Measurements from ENCODE around the gene ZNF837. TPM values are rescaled to one million over a fixed set of nuclear protein-coding genes. Genes with fewer than 3 reads are reported as not detected.

ZNF837 gene
- total and polyA plus RNA-seq, 2 experiments from 2014 or later = 5.0 to 5.4 TPM

DNA sequence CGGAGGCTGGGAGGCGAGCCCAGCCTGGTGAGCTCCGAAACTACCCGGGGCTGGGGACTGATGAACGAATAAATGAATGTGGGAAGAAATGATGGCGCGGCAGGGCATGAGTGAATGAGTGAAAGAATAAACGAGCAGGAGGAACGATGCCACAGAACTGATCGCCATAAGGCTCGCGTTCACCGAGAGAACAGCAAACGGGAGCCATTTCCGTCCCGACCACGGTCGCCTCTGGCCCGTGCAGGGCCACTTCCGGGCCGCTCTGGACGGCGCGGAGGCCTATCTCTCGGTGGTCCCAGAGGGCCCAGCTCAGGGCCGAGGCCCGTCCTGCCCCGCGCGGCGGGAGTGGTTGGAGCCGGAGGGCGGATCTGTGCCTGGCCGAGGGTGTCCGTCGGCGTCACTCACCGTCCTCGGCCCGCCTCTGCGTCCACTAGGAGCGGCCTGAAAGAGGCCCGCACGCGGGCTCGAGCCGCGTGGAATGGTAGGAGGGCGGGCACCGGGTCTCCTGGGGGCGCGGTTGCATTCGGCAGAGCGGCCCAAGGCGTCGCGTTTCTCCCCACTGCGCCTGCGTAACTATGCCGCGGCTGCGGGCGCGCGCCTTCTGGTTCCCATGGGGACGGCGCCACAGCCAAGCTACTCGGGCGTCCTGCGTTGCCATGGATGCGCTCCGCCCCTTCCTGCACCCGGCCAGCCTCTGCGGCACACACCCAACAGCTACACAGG, 18.4 kb downstream of the ZNF837 start, which contains the start of gene ZNF497:
Gene ZNF497 (minus strand): TSS at position 480 of the 723 bp plus-strand sequence. CDS start 5,116 bp downstream, outside the sequence.
- TF ChIP-seq, protein P1, sequence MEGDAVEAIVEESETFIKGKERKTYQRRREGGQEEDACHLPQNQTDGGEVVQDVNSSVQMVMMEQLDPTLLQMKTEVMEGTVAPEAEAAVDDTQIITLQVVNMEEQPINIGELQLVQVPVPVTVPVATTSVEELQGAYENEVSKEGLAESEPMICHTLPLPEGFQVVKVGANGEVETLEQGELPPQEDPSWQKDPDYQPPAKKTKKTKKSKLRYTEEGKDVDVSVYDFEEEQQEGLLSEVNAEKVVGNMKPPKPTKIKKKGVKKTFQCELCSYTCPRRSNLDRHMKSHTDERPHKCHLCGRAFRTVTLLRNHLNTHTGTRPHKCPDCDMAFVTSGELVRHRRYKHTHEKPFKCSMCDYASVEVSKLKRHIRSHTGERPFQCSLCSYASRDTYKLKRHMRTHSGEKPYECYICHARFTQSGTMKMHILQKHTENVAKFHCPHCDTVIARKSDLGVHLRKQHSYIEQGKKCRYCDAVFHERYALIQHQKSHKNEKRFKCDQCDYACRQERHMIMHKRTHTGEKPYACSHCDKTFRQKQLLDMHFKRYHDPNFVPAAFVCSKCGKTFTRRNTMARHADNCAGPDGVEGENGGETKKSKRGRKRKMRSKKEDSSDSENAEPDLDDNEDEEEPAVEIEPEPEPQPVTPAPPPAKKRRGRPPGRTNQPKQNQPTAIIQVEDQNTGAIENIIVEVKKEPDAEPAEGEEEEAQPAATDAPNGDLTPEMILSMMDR (IDR thresholded peaks at IDR 0.05; ENCODE audit: poor library complexity) = no peak
- TF ChIP-seq EZH2phosphoT487 (IDR thresholded peaks at IDR 0.05; ENCODE audit: low read depth, severe bottlenecking, unreplicated experiment) (no peak), EZH2 (IDR thresholded peaks at IDR 0.05; ENCODE audit: borderline replicate concordance) (no peak)
- Histone ChIP-seq H3K36me3 (replicated peaks; ENCODE audit: insufficient read depth, low read depth) (no peaks in the 10 kb centered on the region), H3K4me1 (ENCODE audit: insufficient read depth) (peaks cover 7% of the 10 kb centered on the region), H4K20me1 (ENCODE audit: insufficient read depth, poor library complexity, severe bottlenecking) (no peaks in the 10 kb centered on the region), H3K4me3 (peak within 1 kb of the TSS; percentile 93), H3K27ac (peak within 1 kb of the TSS; percentile 100), H3K27me3 (no peaks in the 10 kb centered on the region), H3K79me2 (peaks cover 8% of the 10 kb centered on the region), H3K4me2 (peak within 1 kb of the TSS; percentile 88), H3K9me3 (ENCODE audit: low read depth) (no peaks in the 10 kb centered on the region), H2AFZ (peak within 1 kb of the TSS; percentile 93), H3K9me2 (replicated peaks; ENCODE audit: insufficient read depth) (no peaks in the 10 kb centered on the region)
- DNase-seq (ENCODE audit: low spot score) = peak; percentile 97
- 1% methylated on average over 74 of the region's 74 CpGs for WGBS (ENCODE audit: low lambda C conversion rate, missing lambda C conversion rate)

DNA sequence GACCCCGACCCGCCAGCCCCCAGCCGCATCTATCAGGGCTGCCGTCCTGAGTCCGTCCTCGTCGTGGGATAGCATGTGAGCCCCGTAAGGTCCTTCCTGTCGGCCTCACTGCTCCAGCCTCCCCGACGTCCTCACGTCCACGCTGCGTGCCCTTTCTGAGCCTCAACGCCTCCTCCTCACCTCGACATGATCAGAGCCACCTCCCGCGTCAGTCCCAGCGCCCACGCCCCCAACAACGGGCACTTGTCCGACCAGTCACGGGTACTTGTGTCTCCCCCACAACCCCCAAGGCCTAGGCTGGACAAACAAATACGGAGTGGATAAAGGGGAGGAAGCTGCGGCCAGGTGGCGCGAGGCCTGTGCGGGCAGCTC, 18.9 kb downstream of the ZNF837 start:
- no peaks in the 10 kb centered on the region for H3K36me3 ChIP-seq (replicated peaks; ENCODE audit: insufficient read depth, low read depth)
- TF ChIP-seq, protein P1 (IDR thresholded peaks at IDR 0.05; ENCODE audit: poor library complexity) = no peak
- no peak for TF ChIP-seq EZH2 (IDR thresholded peaks at IDR 0.05; ENCODE audit: borderline replicate concordance)
- no peak for TF ChIP-seq EZH2phosphoT487 (IDR thresholded peaks at IDR 0.05; ENCODE audit: low read depth, severe bottlenecking, unreplicated experiment)
- peak overlapping the region; percentile 93 for H2AFZ ChIP-seq
- peak; percentile 68 for DNase-seq (ENCODE audit: low spot score)
- no peaks in the 10 kb centered on the region for H3K9me3 ChIP-seq (ENCODE audit: low read depth)
- H4K20me1 ChIP-seq (ENCODE audit: insufficient read depth, poor library complexity, severe bottlenecking) = no peaks in the 10 kb centered on the region
- H3K9me2 ChIP-seq (replicated peaks; ENCODE audit: insufficient read depth) = no peaks in the 10 kb centered on the region
- peak overlapping the region; percentile 93 for H3K4me3 ChIP-seq
- WGBS (ENCODE audit: low lambda C conversion rate, missing lambda C conversion rate) = 3% methylated on average over 27 of the region's 28 CpGs
- H3K27me3 ChIP-seq = no peaks in the 10 kb centered on the region
- peaks cover 8% of the 10 kb centered on the region for H3K79me2 ChIP-seq
- peak overlapping the region; percentile 88 for H3K4me2 ChIP-seq
- H3K27ac ChIP-seq = peak overlapping the region; percentile 100
- peaks cover 7% of the 10 kb centered on the region for H3K4me1 ChIP-seq (ENCODE audit: insufficient read depth)

DNA sequence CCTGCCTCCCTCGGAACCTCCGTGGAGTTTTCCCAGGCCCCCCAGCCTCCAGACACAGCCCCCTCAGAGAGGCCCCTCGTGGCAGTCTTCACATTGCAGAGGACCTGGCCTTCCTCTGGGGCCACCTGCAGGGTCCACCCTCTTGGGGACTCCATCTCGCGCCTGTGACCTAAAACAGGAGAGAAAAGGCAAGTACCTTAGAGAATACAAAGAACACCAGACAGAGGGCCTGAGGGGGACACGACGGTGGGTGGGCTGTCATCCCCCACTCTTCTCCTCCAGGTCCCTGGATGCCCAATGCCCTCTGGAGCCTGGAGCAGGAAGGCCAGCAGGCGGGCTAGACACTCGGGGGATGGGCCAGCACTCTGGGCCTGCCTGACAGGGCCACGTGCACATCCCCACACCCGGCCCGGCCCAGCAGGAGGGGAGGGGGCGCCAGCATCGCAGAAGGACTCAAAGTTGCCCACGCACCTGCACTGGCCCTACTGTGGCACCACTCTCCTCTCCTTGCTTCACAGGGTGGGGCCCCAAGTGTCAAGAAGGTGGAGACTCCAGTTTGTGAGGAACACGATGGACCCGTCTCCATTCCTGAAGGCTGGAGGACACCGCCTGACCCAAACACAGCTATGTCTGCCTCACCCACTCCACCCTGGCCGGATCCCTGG, 23.2 kb downstream of the ZNF837 start:
- no peaks in the 10 kb centered on the region for H3K27me3 ChIP-seq
- TF ChIP-seq, protein P1 (IDR thresholded peaks at IDR 0.05; ENCODE audit: poor library complexity) = no peak
- TF ChIP-seq EZH2phosphoT487 (IDR thresholded peaks at IDR 0.05; ENCODE audit: low read depth, severe bottlenecking, unreplicated experiment) (no peak), EZH2 (IDR thresholded peaks at IDR 0.05; ENCODE audit: borderline replicate concordance) (no peak)
- no peak overlapping the region for H3K4me3 ChIP-seq

More for the DNA sequence above, 23.2 kb downstream of the ZNF837 start:
- no peaks in the 10 kb centered on the region for H3K9me3 ChIP-seq (ENCODE audit: low read depth)
- H3K4me1 ChIP-seq (ENCODE audit: insufficient read depth) = peaks cover 7% of the 10 kb centered on the region
- 82% methylated on average over 19 of the region's 19 CpGs for WGBS (ENCODE audit: low lambda C conversion rate, missing lambda C conversion rate)
- no peak overlapping the region for H3K27ac ChIP-seq
- no peak for DNase-seq (ENCODE audit: low spot score)
- H3K79me2 ChIP-seq = peaks cover 8% of the 10 kb centered on the region
- H4K20me1 ChIP-seq (ENCODE audit: insufficient read depth, poor library complexity, severe bottlenecking) = no peaks in the 10 kb centered on the region
- no peaks in the 10 kb centered on the region for H3K36me3 ChIP-seq (replicated peaks; ENCODE audit: insufficient read depth, low read depth)
- H3K4me2 ChIP-seq = no peak overlapping the region
- H2AFZ ChIP-seq = no peak overlapping the region
- H3K9me2 ChIP-seq (replicated peaks; ENCODE audit: insufficient read depth) = no peaks in the 10 kb centered on the region

All from hepatocyte (in vitro differentiated cells).